ENCODE data around the gene IL18BP. TPM values are rescaled to one million over a fixed set of nuclear protein-coding genes. Genes with fewer than 3 reads are reported as not detected.

IL18BP gene
- total RNA-seq, 2 donors from 2014 or later, result 3.1 to 9.6 TPM

GRCh38 chr11:71998061-71998460 lies 648 bp upstream of the IL18BP start:
- Histone ChIP-seq H3K4me3 (no peak overlapping the region), H3K27ac (no peak overlapping the region), H3K36me3 (replicated peaks in 1 of 2; ENCODE audit: insufficient read depth in 1 of 2, low read depth in 2 of 2) (peaks cover 0 to 2% of the 10 kb centered on the region in 2 donors), H3K4me1 (peaks cover 16% of the 10 kb centered on the region), H3K9me3 (no peaks in the 10 kb centered on the region), H3K27me3 (no peaks in the 10 kb centered on the region)
- TF ChIP-seq CTCF (IDR thresholded peaks at IDR 0.05) (no peak), POLR2A (IDR thresholded peaks at IDR 0.05) (no peak)
- intact Hi-C loops (cut with DNase I), result no loop called here
- DNase-seq (no peak), ATAC-seq (no peak)
- 90 to 95% methylated on average over 2 of the region's 2 CpGs for WGBS, 2 donors

- intact Hi-C loops (cut with DNase I), result no loop called here
- no peak for TF ChIP-seq POLR2A (IDR thresholded peaks at IDR 0.05)
- H3K4me1 ChIP-seq, result peaks cover 16% of the 10 kb centered on the region
- DNase-seq (no peak), ATAC-seq (peak; percentile 36)
- no peaks in the 10 kb centered on the region for H3K9me3 ChIP-seq
- no peak overlapping the region for H3K4me3 ChIP-seq
- peak overlapping the region; percentile 27 to 67 (median 44) for H3K27ac ChIP-seq
- H3K36me3 ChIP-seq (replicated peaks in 1 of 2; ENCODE audit: insufficient read depth in 1 of 2, low read depth in 2 of 2), result peaks cover 11 to 15% of the 10 kb centered on the region in 2 donors
- WGBS, 2 donors, result 10 to 16% methylated on average over 2 of the region's 2 CpGs
- H3K27me3 ChIP-seq, result no peaks in the 10 kb centered on the region
Measured at GRCh38 chr11:71999362-71999761, 653 bp downstream of the IL18BP start.

GRCh38 chr11:71999798-72000197 lies 1.1 kb downstream of the IL18BP start:
- no peaks in the 10 kb centered on the region for H3K9me3 ChIP-seq
- H3K4me3 ChIP-seq, result no peak overlapping the region
- TF ChIP-seq POLR2A (IDR thresholded peaks at IDR 0.05), result no peak
- no peak for TF ChIP-seq CTCF (IDR thresholded peaks at IDR 0.05)
- peaks cover 16 to 20% of the 10 kb centered on the region in 2 donors for H3K36me3 ChIP-seq (replicated peaks in 1 of 2; ENCODE audit: insufficient read depth in 1 of 2, low read depth in 2 of 2)
- H3K27me3 ChIP-seq, result no peaks in the 10 kb centered on the region
- ATAC-seq, result no peak
- intact Hi-C loops (cut with DNase I), result no loop called here
- peaks cover 16% of the 10 kb centered on the region for H3K4me1 ChIP-seq
- 56 to 64% methylated on average over 8 of the region's 8 CpGs for WGBS, 2 donors
- DNase-seq, result no peak
- H3K27ac ChIP-seq, result peak overlapping the region; percentile 27 to 67 (median 44)

DNA sequence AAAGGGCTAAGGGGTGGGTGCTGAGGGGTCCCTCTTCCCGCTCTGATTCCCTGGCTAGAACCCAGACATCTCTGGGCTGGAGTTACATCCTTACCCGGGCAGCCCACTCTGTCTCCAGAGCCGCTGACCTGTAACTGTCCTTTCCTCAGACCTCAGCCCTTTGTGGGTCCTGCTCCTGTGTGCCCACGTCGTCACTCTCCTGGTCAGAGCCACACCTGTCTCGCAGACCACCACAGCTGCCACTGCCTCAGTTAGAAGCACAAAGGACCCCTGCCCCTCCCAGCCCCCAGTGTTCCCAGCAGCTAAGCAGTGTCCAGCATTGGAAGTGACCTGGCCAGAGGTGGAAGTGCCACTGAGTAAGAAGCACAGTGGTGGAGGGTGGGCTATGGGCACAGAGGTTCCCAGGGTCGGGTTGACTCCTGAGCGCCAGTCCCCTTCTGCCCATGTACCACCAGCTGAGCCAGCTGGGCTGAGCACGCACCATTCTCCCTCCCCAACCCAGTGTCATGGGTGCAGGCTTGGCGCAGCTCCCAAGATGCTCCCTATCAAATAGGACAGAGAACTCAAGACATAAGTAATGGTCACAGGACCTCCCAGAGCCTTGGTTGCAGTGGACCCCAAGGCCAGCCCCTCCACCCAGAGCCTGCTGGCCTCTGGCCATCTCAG lies 1.6 kb downstream of the IL18BP start:
- TF ChIP-seq POLR2A (IDR thresholded peaks at IDR 0.05), result no peak
- H3K4me3 ChIP-seq, result no peak overlapping the region
- H3K4me1 ChIP-seq, result peaks cover 16% of the 10 kb centered on the region
- 79 to 86% methylated on average over 7 to 10 of the region's 10 CpGs for WGBS, 2 donors
- intact Hi-C loops (cut with DNase I), result no loop called here
- peak overlapping the region in 1 of 4 donors; percentile 67 for H3K27ac ChIP-seq
- H3K9me3 ChIP-seq, result no peaks in the 10 kb centered on the region
- ATAC-seq (no peak), DNase-seq (no peak)
- peaks cover 21 to 25% of the 10 kb centered on the region in 2 donors for H3K36me3 ChIP-seq (replicated peaks in 1 of 2; ENCODE audit: insufficient read depth in 1 of 2, low read depth in 2 of 2)
- no peaks in the 10 kb centered on the region for H3K27me3 ChIP-seq

DNA sequence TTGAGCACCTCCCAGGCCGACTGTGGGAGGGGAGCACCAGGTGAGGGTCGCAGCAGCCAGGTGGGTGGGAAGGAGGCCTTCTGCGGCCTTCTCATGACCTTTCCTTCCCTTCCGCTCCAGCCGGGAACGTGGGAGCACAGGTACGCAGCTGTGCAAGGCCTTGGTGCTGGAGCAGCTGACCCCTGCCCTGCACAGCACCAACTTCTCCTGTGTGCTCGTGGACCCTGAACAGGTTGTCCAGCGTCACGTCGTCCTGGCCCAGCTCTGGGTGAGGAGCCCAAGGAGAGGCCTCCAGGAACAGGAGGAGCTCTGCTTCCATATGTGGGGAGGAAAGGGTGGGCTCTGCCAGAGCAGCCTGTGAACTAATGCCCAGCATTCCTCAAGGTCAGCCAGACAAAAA lies 2.6 kb downstream of the IL18BP start:
- DNase-seq, result no peak

More for the DNA sequence above, 2.6 kb downstream of the IL18BP start:
- intact Hi-C loops (cut with DNase I), result no loop called here
- H3K4me1 ChIP-seq, result peaks cover 16% of the 10 kb centered on the region
- peaks cover 31 to 35% of the 10 kb centered on the region in 2 donors for H3K36me3 ChIP-seq (replicated peaks in 1 of 2; ENCODE audit: insufficient read depth in 1 of 2, low read depth in 2 of 2)
- WGBS, 2 donors, result 65% methylated on average over 11 of the region's 11 CpGs; no CpG with 5 or more reads in 1 of the 2 donors
- no peak overlapping the region for H3K4me3 ChIP-seq
- TF ChIP-seq POLR2A (IDR thresholded peaks at IDR 0.05) (no peak), CTCF (IDR thresholded peaks at IDR 0.05) (no peak)
- ATAC-seq, result no peak
- no peaks in the 10 kb centered on the region for H3K27me3 ChIP-seq
- no peaks in the 10 kb centered on the region for H3K9me3 ChIP-seq
- no peak overlapping the region for H3K27ac ChIP-seq
